ENCODE data around the gene LZTFL1.

The LZTFL1 gene

GRCh38 chr3:45794660-45795059, 47.3 kb downstream of the LZTFL1 start:
- DNase-seq (ENCODE audit: extremely low read depth, low read depth): no peak
- no peak overlapping the region for H3K4me3 ChIP-seq (replicated peaks; ENCODE audit: low read depth, low read length)
- TF ChIP-seq CTCF (IDR thresholded peaks at IDR 0.05; ENCODE audit: low read depth, low read length, missing control alignments): no peak

DNA sequence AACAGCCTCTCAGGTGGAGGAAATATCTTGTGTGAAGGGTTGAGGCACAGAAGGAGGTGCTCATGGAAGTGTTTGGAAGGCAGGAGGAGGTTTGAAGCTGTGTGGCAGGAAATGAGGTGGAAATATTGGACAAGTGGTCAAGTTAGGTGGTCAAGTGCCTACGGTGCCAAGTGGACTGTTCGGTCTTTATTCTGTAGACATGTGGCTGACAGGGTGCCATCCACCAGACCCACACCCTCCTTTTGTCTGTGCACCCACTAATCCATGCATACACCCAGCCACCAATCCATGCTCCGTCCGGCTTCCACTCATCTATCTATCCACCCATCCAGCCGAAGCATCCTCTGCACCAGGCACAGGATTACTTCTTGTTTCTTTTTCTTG, 47.8 kb downstream of the LZTFL1 start:
- H3K4me3 ChIP-seq (replicated peaks; ENCODE audit: low read depth, low read length): no peak overlapping the region
- no peak for DNase-seq (ENCODE audit: extremely low read depth, low read depth)
- no peak for TF ChIP-seq CTCF (IDR thresholded peaks at IDR 0.05; ENCODE audit: low read depth, low read length, missing control alignments)

GRCh38 chr3:45793482-45794176, 48.3 kb downstream of the LZTFL1 start:
- H3K4me3 ChIP-seq (replicated peaks; ENCODE audit: low read depth, low read length): no peak overlapping the region
- no peak for DNase-seq (ENCODE audit: extremely low read depth, low read depth)
- no peak for TF ChIP-seq CTCF (IDR thresholded peaks at IDR 0.05; ENCODE audit: low read depth, low read length, missing control alignments)

- DNase-seq (ENCODE audit: extremely low read depth, low read depth): no peak
- TF ChIP-seq CTCF (IDR thresholded peaks at IDR 0.05; ENCODE audit: low read depth, low read length, missing control alignments): no peak
- H3K4me3 ChIP-seq (replicated peaks; ENCODE audit: low read depth, low read length): no peak overlapping the region
Observed at GRCh38 chr3:45792516-45793172, 49.3 kb downstream of the LZTFL1 start.

- H3K4me3 ChIP-seq (replicated peaks; ENCODE audit: low read depth, low read length): no peak overlapping the region
- TF ChIP-seq CTCF (IDR thresholded peaks at IDR 0.05; ENCODE audit: low read depth, low read length, missing control alignments): no peak
- DNase-seq (ENCODE audit: extremely low read depth, low read depth): no peak
Observed at GRCh38 chr3:45792036-45792435, 49.9 kb downstream of the LZTFL1 start.

GRCh38 chr3:45790596-45790995, 51.3 kb downstream of the LZTFL1 start:
- DNase-seq (ENCODE audit: extremely low read depth, low read depth): no peak
- TF ChIP-seq CTCF (IDR thresholded peaks at IDR 0.05; ENCODE audit: low read depth, low read length, missing control alignments): no peak

More at GRCh38 chr3:45790596-45790995, 51.3 kb downstream of the LZTFL1 start:
- H3K4me3 ChIP-seq (replicated peaks; ENCODE audit: low read depth, low read length): no peak overlapping the region
